Activated T-cell treated with anti-CD3 and anti-CD28 coated beads for 4 hours (primary cell): ENCODE data around the gene TOM1L2.

ENCODE experiments used
- DNase-seq: peaks from one replicate; pipeline ENCODE4 v3.0.0-alpha.2; 2020

The TOM1L2 gene

DNA sequence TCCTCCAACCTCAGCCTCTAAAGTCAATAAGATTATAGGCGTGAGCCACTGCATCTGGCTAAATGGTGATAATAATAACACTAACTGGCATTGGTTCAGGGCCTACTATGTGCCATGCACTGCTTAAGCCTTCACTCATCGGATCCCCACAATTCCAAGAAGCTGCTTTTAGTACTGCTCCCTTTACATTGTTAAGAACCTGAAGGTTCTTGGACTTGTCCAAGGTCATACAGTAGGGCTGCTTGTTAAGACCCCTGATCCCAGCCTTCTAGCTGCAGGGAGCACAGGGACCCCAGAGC lies 142.0 kb downstream of the TOM1L2 start:
- DNase-seq = no peak

DNA sequence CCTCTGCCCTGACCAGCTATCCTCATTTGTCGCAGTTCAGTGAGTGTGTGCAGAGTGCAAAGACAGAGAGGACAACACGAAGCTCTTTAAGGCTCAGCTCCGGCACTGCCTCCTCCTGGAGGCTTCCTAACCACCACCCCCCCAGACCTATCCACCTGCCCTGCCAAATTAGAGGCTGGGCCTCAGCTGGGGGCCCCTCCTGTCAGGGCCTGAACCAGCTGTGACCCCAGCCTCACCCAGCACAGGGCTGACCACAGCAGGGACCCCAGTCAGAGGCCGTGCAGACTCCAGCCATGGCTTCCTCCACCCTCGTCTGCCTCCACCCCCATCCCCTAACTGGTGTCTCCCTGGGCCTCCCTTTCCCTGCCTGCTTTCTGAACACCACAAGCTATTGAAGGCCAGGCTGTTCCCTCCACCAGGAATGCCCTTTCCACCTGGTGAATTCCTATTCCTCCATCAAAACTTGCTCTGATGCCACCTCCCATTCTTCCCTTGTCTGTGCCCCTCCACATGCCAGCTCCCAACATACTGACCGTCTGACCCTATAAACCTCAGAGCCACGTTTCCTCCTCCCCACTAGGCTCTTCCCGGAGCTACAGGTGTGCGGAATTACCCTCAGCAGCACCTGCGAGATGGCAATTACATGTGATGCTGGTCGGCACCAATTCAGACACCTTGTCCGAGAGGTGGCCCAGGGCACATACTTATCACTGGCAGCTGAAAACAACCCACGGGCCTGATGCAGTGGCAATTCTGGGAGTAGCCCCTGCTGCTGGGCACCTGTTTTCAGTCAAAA lies 144.2 kb downstream of the TOM1L2 start:
- DNase-seq = no peak

DNA sequence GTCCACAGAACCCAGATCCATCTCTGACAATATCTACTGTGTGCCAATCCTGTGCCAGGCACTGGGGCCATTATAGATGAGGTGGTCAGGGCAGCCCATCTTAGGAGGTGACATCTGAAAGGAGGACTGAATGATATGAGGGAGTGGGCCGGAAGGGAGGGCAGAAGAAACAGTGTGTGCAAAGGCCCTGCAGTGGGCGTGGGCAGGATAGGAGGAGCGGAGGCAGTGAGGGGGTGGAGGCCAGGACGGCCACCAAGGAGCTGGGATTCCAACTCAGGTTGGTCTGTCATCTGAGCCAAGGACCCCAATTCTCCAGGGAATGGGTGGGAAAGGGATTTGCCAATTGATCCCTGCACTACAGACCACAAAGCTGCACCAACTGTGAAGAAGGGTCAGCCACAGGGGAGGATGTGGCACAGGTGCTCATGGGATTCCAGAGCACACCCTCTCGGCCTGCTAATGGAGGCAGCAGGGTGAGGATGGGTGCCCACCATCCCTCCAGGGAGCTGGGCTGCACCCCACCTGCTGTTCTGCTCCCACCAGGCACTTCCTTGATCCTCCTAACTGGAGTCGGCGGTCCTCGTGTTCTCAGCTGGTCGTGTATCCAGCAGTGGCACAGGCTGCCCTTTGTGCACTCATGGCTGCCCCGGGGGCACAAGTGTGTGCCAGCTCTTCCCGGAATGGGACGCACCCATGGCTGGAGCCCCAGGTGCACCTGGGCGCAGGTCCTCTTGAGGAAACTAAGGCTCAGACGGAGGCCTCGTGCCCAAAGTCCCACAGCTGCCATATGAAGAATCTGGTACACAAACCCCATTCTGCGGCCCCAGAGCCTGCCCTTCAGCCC lies 145.0 kb downstream of the TOM1L2 start:
- no peak for DNase-seq

DNA sequence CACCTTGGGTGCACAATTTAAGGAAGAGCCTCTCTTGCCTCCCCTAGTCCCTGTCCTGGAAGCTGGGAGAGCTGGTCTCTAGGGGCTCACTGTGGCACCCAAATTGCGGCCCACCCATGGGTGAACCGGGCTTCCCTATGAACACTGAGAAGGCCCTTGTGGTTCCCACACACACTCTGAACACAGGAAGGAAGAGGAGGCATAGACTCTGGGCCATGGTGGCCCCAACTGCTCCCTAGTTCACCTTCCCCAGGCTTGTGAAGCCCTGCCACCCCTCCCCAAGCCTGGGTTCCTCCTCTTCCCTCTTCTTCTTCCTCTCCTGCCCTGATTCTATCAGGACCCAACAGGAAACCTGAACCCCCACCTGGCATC lies 145.9 kb downstream of the TOM1L2 start:
- DNase-seq = no peak

DNA sequence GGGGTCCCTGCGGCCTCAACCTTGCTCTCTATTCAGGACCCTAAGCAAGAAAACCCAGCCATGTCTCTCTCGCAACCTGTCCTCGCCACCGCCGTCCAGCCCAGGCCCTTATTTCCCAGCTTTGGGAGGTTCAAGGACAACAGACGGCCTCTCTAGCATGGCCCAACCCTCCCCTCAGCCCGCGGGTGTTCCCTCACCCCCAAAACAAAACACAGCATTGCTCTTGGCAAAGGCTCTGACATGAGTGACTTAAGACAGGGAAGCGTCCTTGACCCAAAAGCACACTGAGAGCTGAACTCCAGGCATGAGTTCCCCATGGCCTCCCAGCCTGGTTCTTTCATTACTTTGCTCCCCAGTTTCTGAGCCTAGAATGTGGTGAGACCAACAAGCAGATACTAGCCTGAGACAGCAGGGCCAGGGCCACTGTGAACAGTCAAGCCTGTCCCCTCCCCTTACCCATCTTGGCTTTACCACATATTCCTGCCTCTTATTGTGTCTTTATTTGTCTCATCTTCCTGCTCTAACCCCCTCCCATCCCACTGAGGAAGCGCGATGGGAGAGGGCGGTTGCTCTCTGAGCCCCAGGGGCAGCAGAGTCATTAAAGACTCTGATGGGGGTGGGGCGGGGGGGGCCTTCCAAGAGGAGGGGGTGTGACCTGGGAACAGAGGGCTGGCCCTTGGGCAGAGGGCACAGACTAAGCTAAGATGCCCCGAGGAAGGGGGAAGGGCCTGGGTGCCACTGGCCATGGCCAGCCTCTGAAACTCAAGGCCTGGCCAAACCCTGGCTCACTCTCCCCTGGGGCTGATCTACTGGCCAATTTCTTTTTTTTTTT lies 147.2 kb downstream of the TOM1L2 start:
- DNase-seq = no peak

DNA sequence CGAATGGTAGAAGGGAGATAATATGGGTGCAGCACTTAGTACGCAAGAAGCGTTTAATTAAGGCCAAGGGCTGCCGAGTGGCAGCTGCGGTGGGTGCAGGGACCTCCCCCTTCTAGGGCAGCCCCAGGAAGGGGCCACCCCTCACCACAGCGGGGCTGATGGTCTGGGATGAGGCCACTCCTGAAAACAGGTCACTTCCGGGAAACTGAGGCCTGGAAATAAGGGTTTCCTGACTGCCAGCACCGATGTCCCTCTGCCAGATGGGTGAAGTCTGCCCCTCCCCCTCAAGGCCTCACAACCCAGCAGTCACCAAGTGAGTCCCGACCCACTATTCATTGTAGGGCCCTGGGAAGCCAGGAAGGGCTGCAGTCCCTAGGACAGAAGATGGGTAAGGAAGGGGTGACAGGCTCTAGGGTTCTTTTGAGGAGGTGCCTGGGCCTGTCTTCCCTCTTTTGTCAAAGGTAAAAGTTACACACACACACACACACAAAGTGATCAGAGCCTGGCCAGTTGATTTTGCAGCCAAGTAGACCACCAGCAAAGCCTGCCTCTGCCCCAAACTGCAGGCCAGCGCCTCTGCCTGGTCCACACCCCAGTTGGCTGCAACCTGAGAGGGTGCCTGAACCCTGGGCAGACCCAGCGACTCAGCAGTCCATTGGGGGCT lies 147.9 kb downstream of the TOM1L2 start:
- no peak for DNase-seq

DNA sequence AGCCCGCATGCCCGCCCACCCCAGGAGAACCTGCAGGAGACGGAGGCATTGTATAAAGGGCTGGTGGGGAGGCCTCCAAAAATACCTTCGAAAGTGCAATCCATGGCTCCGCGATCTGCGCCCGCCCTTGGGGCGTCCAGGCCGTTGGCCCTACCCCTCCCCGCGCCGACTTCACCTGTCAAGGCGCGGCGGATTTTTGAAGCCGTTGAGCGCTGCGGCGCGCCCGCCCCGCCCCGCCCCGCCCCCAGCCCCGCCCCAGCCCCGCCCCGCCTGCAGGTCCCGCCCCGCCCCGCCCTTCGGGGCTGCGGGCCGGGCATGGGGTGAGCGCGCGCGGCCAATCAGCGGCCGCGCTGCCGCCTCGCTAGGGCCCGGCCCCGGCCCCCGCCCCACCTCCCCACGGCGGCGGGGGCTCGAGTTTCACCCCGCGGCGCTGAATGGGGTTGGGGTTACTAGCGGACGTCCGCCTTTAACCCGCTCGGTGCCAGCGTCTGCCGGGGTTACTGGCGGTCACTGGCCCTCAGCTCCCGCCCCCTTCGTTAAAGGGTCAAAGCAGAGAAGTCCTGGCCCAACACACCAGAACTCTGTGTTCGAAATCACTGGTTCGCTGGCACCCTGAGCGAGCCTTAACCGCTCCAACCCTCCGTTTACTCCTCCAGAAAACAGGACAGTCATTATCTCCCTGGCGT lies 148.6 kb downstream of the TOM1L2 start:
- peak; percentile 50 for DNase-seq

DNA sequence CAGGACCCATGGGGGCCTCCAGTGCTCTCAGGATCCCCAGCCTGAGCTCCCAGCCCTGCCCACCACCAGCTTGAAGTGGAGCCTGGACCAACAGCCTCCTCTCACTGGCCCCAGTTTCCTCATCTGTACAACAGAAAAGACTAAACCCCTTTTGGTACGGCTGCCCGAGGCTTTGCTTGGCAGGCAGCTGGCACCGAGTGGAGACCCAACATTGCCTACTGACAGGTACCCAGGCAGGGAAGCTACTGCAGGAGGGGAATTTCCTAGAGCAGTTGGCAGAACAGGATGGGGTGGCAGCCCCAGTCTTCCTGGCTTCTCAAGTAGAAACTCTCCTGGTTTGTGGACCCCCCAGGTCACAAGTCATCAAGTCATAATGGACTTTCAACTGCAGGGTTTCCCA lies 149.6 kb downstream of the TOM1L2 start:
- no peak for DNase-seq

DNA sequence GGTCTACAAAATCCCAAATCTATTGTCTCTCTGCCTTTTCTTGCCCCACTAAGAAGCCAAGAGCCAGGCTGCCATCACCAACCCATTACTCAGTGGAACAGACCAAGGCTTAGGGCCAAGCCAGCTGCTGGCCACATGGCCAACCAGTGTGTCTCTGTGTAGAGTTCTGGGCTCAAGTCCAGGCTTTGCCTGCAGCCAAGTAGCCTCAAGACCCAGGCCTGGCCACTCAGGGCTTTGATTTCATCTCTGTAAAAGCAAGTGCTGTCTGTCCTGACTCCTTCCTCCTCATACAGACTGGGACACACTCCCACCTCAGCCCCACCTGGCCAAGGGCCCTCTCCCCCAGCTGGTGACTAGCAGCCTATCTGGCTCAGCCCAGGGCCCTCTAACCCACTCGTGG lies 150.0 kb downstream of the TOM1L2 start:
- DNase-seq = no peak

DNA sequence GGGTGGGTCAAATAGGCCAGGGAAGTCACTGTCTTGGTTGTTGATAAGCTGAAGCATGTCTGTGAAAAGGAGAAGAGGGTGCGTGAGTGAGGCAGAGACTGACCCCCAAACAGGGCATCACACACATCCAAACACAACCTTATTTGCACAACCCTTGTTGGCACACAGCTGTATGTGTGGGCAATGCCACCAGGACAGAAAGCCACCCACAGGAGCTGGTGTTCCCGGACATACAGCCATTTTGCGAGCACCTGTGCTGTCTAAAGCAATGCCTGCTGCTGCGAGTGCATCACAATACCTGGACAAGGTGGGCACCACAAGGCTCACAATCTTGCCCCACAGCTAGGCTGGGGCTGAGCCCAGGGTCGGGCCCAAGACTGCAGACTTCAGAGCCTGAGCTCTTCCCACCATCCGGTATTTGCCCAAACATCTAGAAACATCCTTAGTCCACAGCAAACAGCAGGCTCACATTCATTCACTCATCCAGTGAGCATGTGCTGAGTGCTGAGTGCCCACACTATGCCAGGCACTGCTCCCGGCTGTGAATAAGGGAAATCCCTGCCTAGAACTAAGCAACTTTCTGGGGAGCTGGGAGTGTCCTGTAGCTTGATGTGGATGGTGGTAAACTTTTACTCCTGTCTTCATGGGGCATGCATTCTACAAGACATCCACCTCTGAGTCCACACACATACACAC lies 151.6 kb downstream of the TOM1L2 start:
- no peak for DNase-seq

DNA sequence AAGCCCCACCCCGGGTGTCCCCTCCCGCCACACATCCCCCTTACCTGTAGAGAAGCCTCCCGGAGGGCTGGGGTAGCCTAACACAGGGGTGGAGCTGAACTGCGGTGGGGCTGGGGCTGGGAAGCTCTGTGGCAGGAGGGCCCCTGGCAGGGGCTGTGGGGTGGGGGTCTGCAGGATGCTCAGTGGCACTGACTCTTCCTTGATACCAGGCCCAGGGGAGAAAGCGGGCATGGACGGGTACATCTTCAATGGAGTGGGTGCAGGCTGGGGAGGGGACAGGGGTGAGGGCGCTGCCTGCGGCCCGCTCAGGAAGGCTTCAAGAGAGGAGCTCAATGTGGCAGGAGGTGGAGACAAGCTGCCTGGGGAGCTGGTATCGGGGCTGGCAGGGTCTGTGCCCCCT lies 152.2 kb downstream of the TOM1L2 start:
- no peak for DNase-seq

DNA sequence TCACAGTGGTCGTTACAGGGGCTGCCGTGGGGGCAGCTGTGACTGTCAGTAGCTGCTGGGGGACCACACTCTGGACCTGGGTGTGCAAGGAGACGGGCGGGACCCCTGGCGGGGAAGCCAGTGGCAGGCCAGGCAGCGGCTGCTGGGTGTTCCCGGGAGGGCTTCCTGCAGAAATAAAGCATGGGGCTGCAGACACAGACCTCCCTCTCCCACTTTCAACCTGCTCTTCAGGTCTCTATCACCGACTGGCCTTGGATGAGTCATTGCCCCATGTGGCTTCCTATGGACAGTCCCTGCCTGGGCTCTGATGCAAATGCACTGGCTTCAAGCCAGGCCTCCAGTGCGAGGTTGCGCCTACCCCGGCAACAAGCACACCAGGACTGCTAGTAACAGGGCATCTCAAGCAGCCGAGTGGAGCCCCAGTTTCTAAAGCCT lies 152.6 kb downstream of the TOM1L2 start:
- no peak for DNase-seq

DNA sequence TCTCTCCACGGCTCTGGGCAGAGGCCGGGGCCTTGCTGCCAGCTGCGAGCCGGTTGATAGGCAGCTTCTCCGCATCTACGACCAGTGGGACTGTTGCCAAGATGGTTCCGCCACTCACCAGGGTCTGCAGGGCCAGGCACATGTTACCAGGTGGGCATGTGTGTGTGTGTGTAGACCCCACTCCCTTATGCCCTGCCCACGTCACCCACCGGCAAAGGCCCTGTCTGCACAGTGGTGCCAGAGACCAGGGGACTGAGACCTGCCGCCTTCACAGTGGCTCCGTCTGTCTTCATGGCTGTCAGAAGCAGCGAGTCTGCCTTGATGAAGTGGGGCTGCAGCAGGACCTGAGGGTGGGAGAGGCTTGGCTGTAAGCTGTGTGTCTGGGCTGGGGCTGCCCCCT lies 153.1 kb downstream of the TOM1L2 start:
- DNase-seq = no peak

DNA sequence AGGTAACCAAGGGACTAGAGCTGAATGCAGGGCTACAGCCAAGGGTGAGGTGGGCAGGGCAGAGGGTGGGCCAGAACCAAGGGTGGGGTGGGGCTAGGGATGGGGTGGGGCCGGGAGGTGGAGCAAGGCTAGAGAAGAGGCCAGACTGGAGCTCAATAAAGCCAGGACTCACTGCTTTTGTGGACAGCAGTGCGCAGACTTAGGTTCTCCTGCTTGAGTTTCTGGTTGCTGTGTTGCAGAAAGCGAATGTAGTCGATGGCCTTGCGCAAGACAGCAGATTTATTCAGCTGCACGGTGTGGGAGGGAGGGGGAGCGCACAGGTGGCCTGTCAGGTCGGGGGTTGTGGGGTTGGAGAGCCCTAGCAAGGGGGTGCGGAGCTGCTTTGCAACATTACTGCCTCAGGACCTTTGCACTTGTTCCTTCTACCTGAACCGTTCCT lies 154.1 kb downstream of the TOM1L2 start:
- DNase-seq = no peak

DNA sequence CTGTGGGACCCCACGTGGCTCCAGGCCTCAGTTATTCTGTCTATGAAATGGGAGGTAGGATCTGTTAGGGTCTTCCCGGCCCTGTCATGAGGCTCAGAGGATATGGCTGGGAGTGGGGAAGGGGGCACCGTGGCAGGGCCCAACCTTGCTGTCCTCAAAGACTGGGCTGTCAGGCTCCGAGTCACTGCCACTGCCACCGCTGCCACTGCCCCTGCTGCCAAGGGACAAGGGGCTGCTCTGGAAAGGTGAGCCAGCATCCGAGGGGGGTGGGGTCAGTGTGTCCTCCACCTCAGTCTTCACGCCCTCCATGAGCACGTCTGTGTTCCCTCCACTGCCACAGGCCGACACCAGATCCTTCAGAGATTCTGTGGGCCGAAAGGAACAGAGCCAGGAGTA lies 154.7 kb downstream of the TOM1L2 start:
- no peak for DNase-seq

DNA sequence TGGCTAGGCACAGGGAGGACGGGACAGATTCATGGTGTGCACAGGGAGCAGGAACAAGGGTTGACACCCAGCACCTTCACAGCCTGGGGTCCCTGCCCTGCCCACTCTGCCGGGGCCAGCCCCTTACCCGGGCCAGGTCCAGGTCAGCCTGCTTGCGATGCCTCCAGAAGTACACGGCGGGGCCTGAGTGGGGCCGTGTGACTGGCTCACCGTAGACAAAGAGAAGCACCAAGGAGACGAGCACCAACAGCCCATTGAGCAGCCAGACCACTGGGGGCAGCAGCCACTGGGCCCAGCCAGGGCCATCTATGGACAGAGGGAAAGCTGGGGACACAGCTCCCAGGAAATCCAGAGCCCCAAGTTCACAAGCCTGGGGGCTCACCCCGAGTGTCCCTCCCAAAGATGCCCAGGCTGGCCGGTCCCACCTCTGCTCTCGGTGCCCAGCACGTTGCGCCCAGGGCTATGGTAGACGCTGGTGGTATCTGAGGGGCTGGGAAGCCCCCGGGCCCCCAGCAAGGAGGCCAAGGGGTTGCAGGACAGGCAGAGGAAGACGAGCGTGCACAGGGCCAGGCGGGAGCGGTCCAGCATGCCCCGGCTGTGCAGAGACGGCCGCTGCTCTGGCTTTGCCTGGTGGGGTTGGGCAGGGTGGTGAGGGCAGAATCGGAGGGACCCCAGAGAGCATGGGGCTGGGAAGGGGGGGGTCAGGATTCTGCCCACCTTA lies 155.2 kb downstream of the TOM1L2 start:
- no peak for DNase-seq

DNA sequence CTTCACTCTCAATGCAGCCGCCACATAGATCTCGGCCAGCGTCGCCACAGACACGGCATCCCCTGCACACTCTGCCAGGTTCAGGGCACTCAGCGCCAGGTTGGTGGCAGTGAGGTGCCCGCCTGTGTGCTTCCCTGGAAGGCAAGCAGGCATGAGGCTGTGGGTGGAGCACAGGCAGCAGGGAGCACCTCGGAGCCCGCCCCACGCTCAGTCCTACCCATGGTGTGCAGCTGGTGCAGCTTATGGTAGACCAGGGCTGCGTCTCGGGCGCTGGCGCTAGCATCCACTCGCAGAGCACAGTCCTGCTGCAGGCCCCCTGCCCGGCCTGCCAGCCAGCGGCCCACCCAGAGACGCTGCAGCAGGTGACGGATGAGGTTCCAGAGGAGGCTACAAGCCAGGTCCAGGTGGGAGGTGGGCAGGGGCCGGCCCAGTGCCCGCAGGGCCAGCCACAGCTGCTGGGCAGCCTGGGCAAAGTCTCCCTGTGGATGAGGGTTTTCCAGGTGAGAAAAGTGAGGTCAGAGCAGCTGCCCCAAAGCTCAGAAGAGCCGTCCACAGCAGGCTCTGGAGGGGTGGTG lies 155.9 kb downstream of the TOM1L2 start:
- DNase-seq = no peak

DNA sequence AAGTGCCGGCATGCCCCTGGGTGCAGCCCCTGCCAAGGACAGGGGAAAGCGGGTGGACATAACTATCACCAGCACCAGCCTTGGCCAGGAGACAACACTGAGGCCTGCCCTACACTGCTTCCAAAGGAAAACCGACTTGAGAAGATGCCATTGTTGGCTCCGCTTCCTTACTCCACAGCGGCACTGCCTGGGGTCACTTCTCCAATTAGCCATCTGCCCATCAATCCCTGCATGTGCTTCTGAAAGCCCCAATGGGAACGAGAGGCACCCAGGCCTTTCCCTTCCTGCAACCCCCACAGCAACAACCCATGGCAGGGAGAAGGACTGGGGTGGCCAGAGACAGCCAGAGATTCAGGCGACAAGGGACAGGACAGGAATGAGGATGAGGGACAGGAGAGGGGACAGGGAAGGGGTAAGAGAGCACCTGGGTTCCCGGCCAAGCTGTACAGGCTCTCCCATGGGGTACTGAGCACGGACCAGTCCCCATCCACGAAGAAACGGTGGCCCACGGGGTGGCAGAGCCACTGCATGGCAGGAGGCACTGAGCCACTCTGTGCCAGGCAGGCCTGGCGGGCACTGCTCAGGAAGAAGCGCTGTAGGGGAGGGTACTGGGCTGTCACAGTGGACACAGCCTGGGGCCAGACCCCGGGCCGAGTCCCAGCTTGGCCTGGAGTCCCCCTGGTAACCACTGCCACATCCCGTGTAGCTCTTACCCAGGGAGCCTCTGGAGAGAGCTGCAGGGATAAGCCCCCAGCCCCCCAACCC lies 156.6 kb downstream of the TOM1L2 start:
- no peak for DNase-seq

DNA sequence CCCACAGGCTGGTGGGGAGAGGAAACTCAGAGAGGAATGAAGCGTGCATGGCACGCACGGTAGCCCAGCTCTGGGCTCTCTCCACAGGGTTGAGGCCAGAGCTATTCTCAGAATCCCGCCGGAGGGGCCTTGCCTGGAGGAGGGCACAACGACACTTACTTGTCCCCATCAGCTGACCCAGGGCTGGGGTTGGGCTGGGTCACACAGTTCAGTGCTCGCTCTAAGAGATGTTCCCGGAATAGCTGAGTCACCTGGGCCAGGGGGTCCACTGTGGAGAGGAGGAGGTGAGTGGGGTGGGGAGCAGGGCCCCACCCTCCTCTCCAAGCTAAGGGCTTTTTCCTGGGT lies 157.2 kb downstream of the TOM1L2 start:
- no peak for DNase-seq
